GM19043 (cell line): ENCODE data around the gene SPATA2L.
A peak's percentile ranks its signal among the peaks of the same experiment; 100 is the strongest.

Source experiments
- ATAC-seq: cut with Tn5 transposase; IDR thresholded peaks from one replicate; pipeline ENCODE4 v1.9.1; 2021; ENCODE audit warnings: low read depth; ENCODE audit not compliant: unreplicated experiment

The SPATA2L gene, protein sequence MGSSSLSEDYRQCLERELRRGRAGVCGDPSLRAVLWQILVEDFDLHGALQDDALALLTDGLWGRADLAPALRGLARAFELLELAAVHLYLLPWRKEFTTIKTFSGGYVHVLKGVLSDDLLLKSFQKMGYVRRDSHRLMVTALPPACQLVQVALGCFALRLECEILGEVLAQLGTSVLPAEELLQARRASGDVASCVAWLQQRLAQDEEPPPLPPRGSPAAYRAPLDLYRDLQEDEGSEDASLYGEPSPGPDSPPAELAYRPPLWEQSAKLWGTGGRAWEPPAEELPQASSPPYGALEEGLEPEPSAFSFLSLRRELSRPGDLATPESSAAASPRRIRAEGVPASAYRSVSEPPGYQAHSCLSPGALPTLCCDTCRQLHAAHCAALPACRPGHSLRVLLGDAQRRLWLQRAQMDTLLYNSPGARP

DNA sequence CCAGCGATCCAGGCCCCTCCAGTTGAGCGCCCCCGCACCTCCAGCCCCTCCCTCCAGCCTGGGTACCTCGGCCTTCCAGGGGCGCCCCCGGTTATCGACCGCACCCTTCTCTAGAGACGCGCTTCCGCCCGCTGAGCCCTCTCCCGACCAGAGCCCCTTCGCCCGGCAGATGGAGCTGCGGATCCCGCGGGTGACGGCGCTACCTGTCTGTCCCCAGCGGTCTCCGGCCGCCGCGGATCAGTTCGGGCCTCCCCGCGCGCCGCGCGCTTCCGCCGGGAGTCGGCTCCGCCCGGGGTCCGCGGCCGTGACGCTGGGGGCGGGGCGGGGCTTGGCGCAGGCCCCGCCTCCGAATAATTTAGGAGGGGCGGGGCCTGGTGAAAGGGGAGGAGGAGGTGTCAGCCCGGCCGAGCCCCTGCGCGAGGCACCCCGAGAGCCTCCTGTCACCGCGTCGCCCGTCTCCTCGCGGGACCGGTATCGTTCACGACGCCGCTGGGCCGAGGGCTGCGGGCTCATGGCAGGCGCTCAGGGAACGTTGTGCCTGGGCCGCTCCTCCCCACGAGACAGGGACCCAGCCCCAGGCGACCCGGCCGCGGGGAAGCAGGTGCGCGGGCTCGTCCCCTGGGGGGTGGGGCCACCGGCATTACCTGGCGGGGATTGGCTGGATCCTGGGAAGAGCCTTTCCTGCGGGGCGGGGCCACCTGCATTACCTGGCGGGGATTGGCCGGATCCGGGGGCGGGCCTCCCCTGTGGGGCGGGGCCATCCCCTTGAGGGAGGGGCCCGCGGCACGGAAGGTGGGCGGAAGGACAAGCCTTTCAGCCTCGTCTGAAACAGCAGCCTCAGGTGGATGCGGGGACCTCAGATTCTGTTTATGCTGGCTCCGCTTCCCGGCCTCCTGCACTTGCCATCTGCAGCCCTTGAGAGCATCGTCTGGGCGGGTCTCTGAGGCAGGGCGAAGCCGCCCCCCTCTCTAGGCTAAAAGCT lies at the start of gene SPATA2L:
Gene SPATA2L (minus strand): TSS at position 281 of the 982 bp plus-strand sequence. CDS start 473 bp downstream, outside the sequence.
- ATAC-seq, result peak; percentile 70

DNA sequence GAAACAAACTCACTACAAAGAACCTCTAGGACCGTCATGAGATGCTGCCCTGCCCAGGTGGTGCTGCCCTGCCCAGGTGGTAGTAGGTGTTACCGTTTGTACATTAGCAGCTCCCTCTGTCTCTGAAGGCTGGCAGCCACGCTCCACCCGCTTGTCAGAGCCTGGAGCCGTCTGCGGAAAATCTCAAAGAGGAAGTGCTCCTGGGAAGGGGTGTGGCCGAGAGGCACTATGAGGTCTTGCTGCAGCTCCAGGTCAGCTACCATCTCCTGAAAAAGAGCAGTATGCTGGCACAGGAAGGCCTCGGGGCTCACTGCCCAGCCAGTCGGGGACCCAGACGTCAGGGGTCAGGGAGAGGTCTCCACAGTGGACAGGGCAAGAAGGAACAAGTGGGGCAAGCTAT lies 48.1 kb upstream of the SPATA2L start:
- ATAC-seq, result no peak

DNA sequence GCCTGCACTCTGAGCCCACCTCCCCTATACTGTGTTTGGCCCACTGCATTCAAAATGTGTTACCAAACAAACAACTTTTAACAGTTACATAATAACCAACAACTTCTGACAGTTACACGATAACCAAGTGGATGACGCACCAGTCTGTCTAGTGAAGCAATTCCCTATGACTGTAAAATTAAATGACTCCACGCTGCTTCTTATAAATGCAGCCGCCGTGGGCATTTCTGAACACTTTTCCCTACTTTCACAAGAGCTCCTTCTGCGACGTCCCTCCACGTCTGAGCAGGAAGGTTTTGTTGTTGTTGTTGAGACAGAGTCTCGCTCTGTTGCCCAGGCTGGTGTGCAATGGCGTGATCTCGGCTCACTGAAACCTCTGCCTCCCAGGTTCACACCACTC lies 47.4 kb upstream of the SPATA2L start:
- no peak for ATAC-seq

DNA sequence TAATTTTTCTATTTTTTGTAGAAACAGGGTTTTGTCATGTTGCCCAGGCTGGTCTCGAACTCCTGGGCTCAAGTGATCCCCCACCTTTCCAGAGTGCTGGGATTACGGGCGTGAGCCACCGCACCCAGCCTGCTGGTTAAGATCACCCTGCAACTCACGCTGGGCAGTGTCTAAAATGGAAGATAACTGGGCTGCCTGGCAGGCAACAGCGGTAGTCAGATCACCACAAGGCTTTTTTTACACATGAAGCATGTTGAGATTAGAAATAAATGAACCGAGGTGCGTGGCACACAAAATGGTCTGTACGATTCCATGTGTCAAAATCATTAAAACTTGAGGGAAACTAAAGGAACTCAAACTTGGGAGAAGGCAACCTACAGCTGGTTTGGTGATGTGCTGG lies 46.6 kb upstream of the SPATA2L start:
- ATAC-seq, result no peak

DNA sequence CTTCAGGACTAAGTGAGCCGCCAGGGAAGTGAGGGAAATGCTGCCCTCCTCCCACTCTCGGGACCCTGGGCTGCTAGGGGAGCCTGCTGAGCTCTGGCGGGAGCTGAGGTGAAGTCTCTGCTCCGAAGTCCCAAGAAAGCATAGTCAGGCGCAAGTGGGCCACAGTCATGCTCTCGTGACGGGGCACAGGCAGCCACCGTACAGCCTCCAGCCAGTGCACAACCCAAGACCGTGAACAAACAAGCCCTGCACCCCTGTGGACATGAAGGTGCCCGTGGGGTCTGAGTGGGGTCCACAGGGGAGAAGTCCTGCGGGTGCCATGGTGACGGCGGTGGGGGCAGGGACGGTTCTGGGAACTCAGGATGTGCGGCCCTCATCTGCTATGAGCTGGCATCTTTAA lies 44.5 kb upstream of the SPATA2L start:
- no peak for ATAC-seq

DNA sequence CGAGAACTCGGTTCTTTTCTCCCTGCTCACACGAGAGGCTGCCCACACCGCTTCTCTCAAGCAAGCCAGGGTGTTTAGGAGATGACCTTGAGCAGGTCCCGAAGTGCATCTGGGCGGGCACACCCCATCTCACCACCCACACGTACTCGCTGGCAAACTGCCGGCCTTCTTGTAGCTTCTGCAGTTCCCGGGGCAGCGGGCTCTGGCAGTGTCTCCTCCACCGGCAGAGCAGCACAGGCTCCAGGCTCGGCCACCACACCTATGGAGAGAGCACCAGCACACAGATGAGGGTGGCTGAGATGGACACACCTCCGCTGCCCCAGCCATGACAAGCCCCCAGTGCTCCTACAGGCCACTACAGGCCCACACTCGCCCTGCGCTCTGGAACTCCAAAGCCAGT lies 43.3 kb upstream of the SPATA2L start:
- ATAC-seq, result no peak

DNA sequence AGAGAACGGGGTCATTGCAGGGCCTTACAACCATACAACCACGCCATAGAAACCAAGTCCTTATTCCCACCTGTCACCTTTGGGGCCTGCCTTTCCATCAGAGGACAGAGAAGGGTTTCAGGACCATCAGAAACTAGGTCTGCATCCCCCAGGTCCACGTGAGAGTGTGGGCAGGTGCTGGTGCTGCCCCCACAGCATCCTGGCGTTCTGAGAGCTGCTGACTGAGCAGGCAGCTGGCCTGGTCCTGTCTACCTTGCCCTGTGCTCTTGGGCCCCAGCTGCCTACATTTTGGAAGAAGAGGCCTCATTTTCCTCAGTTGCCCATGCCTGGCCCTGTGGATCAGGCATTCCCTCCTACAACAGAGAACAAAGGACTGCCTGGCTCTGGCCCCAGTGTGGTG lies 41.4 kb upstream of the SPATA2L start:
- no peak for ATAC-seq

DNA sequence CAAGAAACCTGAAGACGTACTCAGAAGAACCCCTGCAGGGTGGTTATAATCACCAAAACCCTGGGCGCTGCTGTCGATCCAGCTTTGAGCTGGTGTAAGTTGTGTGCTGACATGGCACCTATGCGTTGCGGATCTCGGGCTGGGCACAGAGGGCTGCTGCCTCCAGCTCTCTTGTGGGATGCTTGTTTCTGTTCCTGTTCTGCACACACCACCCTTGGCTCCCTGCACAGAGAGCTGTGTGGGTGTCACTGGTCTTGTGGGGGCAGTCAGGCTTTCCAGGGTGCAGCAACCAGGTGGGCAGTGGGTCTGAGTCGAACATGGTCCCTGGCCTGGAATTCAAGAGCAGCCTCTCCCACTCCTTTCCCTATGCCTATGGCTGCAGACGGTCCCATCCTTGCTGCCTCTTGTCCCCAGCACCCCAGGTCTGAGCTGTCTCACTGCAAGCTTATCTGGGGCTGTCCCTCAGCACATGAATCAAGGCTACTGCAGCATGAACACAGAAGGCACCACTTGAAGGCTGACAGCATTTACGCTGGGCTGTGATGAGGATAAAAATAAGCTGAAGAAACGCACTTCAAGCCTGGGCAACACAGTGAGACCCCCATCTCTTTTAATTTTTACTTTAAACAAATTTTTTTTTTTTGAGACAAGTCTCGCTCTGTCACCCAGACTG lies 40.0 kb upstream of the SPATA2L start:
- no peak for ATAC-seq

DNA sequence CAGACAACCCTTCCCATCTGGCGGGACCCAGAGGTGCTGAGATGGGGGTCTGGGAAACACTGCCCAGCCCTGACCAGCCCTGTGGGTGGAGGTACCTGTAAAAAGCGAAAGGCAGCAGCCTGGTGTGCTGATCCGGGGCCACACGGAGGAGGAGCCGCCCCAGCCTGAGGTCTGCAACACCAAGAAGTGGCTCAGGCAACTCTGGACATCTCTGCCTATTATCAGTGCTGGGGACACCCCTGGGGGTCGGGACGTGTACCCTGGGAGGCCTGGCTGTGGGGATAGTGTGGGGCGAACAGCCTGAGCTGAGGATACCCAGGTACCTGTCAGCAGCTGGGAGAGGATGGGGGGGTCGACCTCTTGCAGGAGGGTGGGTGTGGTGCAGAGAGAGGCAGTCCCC lies 37.9 kb upstream of the SPATA2L start:
- ATAC-seq, result no peak

DNA sequence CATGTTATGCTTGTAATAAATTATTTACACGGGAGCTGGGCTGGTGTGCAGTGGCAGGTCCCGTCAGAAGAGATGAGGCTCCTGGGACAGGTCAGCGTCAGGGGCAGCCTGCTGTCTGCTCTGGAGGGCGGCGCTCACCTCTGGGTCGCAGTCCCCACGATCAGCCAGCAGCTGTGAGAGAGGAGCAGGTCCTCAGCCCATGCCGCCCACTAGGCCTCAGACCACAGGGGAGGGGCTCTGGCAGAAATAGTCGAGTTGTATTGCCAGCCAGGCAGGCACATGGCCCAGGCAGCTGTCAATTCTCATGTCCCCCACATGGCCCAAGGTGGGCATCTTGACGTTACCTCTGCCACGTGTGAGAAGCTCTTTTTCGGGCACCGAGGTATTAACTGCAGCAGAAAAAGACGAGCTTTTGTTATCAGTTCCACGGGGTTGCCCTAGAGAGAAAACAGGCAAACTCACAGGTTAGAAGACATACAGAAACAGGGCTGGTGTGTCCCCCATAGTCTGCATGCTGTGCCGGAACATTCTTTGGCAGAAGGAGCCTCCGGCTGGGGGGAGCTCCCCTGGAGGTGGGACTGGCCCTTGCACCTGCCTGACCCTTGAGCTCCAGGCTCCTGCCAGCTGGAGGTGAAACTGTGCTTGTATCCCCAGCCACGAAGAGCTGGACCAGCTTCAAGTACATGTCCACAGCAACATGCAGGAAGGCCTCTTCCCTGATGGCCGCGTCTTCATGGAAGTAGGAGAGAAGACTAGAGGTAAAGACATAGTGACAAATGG lies 37.2 kb upstream of the SPATA2L start:
- no peak for ATAC-seq

DNA sequence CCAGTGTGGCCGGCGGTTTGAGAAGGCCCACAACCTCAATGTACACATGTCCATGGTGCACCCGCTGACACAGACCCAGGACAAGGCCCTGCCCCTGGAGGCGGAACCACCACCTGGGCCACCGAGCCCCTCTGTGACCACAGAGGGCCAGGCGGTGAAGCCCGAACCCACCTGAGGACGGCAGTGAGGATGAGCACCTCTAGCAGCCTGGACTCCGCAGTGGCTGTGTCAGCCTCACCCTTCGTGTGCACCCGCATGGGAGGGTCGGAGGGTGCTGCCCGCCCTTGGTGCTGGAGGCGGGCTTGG lies 36.5 kb upstream of the SPATA2L start:
- ATAC-seq, result no peak

DNA sequence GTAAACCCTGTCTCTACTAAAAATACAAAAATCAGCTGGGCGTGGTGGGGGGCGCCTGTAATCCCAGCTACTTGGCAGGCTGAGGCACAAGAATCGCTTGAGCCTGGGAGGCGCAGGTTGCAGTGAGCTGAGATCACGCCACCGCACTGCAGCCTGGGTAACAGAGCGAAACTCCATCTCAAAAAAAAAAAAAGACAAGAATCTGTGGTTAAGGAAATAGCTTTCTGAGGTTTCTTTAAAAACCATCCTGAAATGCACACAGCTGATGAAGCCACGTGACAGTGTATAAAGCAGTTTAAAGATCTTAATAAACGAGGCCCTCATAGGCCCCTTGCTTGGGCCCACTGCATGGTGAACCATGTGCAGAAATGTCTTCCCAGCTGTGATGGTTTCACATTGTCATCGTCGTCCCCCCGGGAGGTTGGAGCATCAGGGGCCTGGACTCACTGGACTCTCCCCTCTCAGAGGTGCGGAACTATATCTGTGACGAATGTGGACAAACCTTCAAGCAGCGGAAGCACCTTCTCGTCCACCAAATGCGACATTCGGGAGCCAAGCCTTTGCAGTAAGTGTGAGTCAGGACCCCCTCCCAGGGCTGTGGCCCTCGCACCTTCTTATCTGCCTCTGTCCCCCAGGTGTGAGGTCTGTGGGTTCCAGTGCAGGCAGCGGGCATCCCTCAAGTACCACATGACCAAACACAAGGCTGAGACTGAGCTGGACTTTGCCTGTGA lies 36.0 kb upstream of the SPATA2L start:
- no peak for ATAC-seq

DNA sequence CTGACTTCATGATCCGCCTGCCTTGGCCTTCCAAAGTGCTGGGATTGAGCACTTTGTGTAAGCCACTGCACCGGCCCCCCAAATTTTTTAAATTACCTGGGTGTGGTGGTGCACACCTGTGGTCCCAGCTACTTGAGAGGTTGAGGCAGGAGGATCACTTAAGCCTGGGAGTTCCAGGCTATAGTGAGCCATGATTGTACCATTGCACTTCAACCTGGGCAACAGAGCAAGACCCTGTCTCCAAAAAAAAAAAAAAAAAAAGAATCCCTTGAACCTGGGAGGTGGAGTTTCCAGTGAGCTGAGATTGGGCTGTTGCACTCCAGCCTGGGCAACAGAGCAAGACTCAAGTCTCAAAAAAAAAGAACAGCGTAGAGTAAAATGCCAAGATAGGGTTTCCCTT lies 35.0 kb upstream of the SPATA2L start:
- ATAC-seq, result no peak

DNA sequence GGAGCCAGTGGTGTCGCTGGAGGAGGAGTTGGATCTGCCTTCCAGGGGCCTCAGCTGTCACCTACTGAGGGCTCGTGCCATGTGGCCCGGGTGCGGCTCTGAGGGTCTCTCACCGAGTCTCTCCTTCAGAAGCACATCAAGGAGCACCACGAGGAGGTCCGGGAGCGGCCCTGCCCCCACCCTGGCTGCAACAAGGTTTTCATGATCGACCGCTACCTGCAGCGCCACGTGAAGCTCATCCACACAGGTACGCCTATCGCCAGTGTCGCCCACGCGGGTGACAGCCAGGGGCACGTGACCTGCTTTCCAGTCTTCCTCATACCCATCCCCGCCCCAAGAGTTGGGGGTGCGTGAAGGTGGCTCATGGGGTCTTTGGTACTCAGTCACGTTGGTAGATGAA lies 32.3 kb upstream of the SPATA2L start:
- ATAC-seq, result no peak

DNA sequence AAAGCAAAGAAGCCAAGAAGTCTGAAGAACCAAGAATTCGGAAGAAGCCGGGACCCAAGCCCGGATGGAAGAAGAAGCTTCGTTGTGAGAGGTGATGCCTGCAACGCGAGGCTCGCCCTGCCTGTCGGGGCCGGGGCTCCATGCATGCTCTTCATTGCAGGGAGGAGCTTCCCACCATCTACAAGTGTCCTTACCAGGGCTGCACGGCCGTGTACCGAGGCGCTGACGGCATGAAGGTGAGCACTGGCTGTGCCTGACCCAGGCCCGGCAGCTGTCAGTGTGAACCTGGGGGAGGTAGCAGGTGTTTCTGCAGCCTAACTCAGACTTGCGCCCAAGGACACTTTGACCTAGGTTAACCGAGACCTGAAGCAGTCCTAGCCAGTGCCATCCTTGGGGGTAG lies 31.8 kb upstream of the SPATA2L start:
- no peak for ATAC-seq

DNA sequence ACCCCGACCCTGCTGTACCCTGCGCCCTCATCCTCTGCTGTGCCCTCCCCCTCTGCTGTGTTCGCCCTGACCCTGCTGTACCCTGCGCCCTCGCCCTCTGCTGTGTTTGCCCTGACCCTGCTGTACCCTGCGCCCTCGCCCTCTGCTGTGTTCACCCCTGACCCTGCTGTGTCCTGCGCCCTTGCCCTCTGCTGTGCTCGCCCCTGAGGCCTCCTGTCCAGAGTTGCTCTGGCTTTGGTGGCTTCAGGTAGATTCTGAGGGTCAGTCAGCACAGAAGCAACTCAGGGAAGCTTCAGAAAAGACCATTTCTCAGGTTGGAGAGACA lies 31.4 kb upstream of the SPATA2L start:
- ATAC-seq, result no peak

DNA sequence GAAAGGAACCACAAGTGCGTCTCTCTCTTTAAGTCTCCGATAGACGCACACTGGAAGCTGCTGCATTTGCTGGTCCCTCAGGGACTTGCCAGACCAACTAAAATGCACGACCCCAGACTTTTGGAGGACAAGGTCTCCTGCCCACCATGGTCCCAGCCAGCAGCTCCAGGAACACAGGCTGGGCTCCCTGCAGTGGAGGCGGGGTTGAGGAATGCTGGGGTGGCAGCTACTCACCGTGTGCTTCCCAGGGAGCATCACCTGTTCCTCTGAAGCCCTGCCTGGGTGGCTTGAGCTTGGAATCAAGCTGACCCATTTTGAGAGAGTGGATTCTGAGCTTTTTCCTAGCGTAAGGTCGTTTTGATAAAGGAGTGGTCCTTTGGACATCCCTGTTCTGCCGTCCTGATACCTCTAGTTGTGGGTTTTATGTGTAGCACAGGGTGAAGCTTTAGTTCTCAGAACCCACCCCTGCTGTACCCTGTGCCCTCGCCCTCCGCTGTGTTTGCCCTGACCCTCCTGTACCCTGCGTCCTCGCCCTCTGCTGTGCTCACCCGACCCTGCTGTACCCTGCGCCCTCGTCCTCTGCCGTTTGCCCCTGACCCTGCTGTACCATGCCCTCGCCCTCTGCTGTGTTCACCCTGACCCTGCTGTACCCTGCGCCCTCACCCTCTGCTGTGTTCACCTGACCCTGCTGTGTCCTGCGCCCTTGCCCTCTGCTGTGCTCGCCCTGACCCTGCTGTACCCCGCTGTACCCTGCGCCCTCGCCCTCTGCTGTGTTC lies 30.8 kb upstream of the SPATA2L start:
- no peak for ATAC-seq

DNA sequence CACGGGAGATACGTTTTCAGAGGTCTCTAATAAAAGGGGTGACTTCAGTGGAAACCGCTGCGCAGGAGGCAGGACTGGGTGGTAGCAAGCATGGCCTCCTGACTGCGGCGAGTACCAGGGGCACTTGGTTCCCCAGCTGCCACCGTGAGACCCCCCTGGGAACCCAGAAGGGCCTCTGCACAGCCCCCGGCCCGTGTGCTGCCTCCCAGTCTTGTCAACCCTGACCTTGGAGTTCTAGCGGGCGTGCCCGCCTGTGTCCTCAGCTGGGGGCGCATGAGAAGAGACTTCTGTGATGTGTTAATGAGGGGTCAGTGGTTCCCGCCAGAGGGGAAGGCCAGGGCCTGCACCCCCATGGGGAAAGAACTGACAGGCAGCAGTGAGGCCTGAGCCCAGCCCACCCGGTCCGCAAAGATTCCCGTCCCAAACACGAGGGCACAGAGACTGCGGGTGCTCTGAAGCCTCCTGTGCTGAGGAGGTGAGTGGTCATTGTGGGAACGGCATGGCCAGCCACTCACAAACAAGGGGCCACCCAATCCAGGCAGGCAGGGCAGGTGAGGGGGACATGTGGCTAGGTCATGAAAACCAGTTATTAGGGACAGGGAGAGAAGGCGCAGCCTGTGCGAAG lies 29.2 kb upstream of the SPATA2L start:
- ATAC-seq, result no peak
